Pancreas (tissue), 10 donors: ENCODE measurements around the gene URI1. TPM values are rescaled to one million over a fixed set of nuclear protein-coding genes. Genes with fewer than 3 reads are reported as not detected.
"Not testable (repeated sequence)": the region's sequence is repeated elsewhere in the genome, so short reads cannot be mapped to it uniquely, and the experiment has no call there.

Source experiments
- ATAC-seq, 4 donors: fragments of 200-7000 bp; cut with Tn5 transposase; one replicate each; pipeline versions ENCODE4 v1.8.0 to v1.9.1; 2020; ENCODE audit warnings: mild to moderate bottlenecking in 4 of 4, moderate library complexity in 4 of 4
- DNase-seq, 6 donors: peaks; one replicate each; pipeline ENCODE4 v3.0.0-alpha.2; 2020
- FAIRE-seq: peaks from 2 replicates; lab custom pipeline; 2012; peaks lifted over from hg19 to GRCh38; lab: Jason Lieb, UNC
- H3K27ac ChIP-seq, 4 donors: fragments of 200-600 bp; sonication (generic); 1 replicate in 3 of 4; 2 replicates in 1 of 4; pipeline versions ENCODE4 v1.5.0 to v1.8.0; 2020
- H3K27me3 ChIP-seq, 4 donors: fragments of 200-600 bp; one replicate each; pipeline ENCODE4 v1.8.0; 2021
- H3K36me3 ChIP-seq, 3 donors: fragments of 200-600 bp; sonication (generic) in 1 of 3; one replicate each; pipeline versions ENCODE4 v1.5.0 to v1.8.0; 2020 to 2021
- H3K4me1 ChIP-seq, 3 donors: fragments of 200-600 bp; one replicate each; pipeline ENCODE4 v1.8.0; 2021
- H3K4me3 ChIP-seq, 4 donors: fragments of 200-600 bp; sonication (generic) in 2 of 4; one replicate each; pipeline versions ENCODE4 v1.5.0 to v1.8.0; 2020 to 2021
- H3K9me3 ChIP-seq, 4 donors: fragments of 200-600 bp; one replicate each; pipeline ENCODE4 v1.8.0; 2021
- WGBS, 2 donors: extraction: QIAGEN DNeasy Blood & Tissue Kit; methylation state at CpG; one replicate each; pipeline ENCODE4 v1.1.7; 2013; 5-methylcytosine and 5-hydroxymethylcytosine counted together
- intact Hi-C, 3 donors: fragments of 100-400 bp; cut with DNase I; formaldehyde crosslinking; loops; one replicate each; pipeline versions ENCODE4 v1.11.1 to v1.14.2; 2022
- polyA plus RNA-seq, 2 donors: library from polyadenylated mRNA; stranded (reverse); fragments of 200-250 nt; gene quantifications; one replicate each; pipeline ENCODE4 v1.2.3, GENCODE V29; 2013
- total RNA-seq, 6 donors: library from RNA; stranded (reverse); fragmentation: NEBNext Ultra II Directional in 4 of 6; extraction: Animal tissue kit (Norgen Biotek cat#: 25700) in 4 of 6; gene quantifications; one replicate each; pipeline versions ENCODE4 v1.2.1 to v1.2.4, GENCODE V29; 2021 to 2023
- TF ChIP-seq, protein P1 (sequence below), 4 donors: fragments of 200-600 bp; sonication (generic) in 3 of 4; IDR thresholded peaks; one replicate each; pipeline versions ENCODE4 v1.5.0 to v1.8.0; 2021; ENCODE audit warnings: antibody characterized with exemption in 4 of 4
- donor health status: healthy with polysubstance abuse.
- donor health status: DM: no; HTN: no; CAD: no; lungs with moderate emphysema.
- donor health status: DM: no; HTN: no; CAD: no.
- donor health status: control.
- donor health status: control.
- donor health status: Bipolar disorder and iron deficiency.
- donor health status: DM: yes; HTN: yes; CAD: no.
- donor health status: DM: no; HTN: no; CAD: no.
- donor health status: DM: no; HTN: no; CAD: no.
- donor health status: DM: yes; HTN: yes; CAD: no.

URI1 gene
- total and polyA plus RNA-seq, 8 donors: 8.6 to 33.4 (median 25.0) TPM

DNA sequence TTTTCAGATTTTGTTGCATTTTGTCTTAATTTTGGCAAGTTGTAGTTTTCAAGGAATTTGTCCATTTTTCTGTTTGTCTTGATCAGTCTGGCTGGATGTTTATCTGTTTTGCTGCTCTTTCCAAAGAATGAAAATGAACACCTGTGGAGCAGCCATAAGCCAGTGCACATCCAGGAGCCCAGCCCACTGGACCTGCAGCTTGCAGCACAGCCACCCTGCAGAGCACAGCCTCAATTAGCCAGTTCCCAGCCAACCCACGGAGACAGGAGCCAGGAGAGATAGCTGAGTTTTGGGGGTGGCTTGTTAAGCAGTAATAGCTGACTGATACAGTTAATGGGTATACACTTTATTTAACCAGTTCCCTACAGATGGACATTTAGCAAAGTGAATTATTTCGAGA, 38.0 kb upstream of the URI1 start:
- WGBS, 2 donors: 47 to 68% methylated on average over 2 of the region's 2 CpGs
- H3K27me3 ChIP-seq: peaks cover 0 to 4% (median 0%) of the 10 kb centered on the region in 4 donors

DNA sequence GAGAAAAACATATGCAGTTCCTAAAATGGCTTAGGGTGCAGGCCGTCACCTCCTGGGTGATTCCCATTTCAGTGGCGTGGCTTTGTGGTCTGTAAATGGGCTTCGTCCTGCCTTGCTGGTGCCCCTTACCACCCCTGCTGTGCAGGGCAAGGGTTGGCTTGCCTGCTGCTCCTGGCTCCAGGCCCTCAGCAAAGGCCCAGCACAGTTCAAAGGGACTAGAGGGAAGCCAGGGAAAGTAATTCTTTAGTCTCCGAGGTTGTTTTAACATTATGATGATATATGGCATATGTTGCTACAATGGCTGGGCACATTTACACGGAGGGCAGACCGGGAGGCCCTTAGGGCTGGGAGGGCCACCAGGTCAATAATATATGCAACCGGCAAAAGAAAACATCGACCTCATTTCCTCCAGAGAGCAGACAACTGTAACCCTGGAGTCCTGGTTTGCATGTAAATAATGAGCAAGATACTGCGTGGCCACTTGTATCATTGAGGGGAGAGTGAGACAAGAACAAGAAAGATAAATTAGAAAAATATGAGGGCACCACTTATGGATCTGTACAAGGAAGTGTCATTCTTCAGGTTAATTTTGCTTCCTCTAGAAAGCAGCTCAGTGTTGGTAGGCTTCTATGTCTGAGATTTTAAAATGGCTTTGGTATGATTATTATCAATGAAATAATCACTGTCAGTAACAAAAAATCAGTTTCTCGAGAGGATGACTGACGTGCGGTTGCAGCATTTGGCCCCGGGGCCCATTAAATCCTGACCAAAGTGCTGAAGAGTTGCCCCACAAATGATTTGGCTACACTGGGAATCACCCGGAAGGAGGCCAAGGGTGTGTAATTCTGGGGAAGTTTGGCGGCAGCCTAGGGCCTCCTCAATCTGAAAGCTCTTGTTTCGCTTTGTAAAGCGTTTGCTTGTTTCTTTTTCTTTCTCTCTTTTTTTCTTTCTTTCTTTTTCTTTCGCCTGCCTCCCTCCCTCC, 32.8 kb upstream of the URI1 start:
- Histone ChIP-seq H3K4me3 (no peak overlapping the region), H3K9me3 (no peaks in the 10 kb centered on the region), H3K27ac (no peak overlapping the region), H3K36me3 (no peaks in the 10 kb centered on the region), H3K4me1 (no peaks in the 10 kb centered on the region), H3K27me3 (peaks cover 0 to 3% (median 0%) of the 10 kb centered on the region in 4 donors)
- DNase-seq (no peak), ATAC-seq (no peak), FAIRE-seq (no peak)
- TF ChIP-seq, protein P1, sequence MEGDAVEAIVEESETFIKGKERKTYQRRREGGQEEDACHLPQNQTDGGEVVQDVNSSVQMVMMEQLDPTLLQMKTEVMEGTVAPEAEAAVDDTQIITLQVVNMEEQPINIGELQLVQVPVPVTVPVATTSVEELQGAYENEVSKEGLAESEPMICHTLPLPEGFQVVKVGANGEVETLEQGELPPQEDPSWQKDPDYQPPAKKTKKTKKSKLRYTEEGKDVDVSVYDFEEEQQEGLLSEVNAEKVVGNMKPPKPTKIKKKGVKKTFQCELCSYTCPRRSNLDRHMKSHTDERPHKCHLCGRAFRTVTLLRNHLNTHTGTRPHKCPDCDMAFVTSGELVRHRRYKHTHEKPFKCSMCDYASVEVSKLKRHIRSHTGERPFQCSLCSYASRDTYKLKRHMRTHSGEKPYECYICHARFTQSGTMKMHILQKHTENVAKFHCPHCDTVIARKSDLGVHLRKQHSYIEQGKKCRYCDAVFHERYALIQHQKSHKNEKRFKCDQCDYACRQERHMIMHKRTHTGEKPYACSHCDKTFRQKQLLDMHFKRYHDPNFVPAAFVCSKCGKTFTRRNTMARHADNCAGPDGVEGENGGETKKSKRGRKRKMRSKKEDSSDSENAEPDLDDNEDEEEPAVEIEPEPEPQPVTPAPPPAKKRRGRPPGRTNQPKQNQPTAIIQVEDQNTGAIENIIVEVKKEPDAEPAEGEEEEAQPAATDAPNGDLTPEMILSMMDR (IDR thresholded peaks at IDR 0.05): no peak
- intact Hi-C loops: no loop called here
- WGBS, 2 donors: 63 to 66% methylated on average over 18 of the region's 18 CpGs

More for the DNA sequence above, 38.0 kb upstream of the URI1 start:
- Histone ChIP-seq H3K4me3 (no peak overlapping the region), H3K4me1 (no peaks in the 10 kb centered on the region), H3K27ac (no peak overlapping the region), H3K9me3 (no peaks in the 10 kb centered on the region), H3K36me3 (no peaks in the 10 kb centered on the region)
- TF ChIP-seq, protein P1 (IDR thresholded peaks at IDR 0.05): no peak
- DNase-seq: no peak
- ATAC-seq: no peak
- intact Hi-C loops: no loop called here
- no peak for FAIRE-seq

DNA sequence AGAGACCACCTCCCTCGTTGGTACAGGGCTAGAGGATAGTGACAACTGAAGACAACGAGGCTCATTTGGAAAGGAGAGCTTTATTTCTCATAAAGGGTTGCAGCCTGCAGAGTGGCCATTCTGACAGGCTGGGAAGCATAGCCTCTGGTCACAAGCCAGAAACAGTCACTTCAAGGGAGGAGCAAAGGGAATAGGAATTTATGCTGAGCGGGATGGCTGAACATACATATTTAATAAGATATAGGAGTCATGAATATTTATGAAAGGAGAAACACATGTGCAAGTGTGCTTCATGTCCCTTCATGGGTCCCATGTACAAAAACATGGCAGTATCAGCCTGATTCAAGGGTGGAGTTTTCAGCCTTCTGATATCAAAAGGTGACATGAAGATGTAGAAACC, 27.1 kb upstream of the URI1 start:
- no peaks in the 10 kb centered on the region for H3K36me3 ChIP-seq
- intact Hi-C loops: no loop called here
- ATAC-seq (no peak), FAIRE-seq (no peak), DNase-seq (no peak)
- no peaks in the 10 kb centered on the region for H3K9me3 ChIP-seq
- H3K4me3 ChIP-seq: no peak overlapping the region
- TF ChIP-seq, protein P1 (IDR thresholded peaks at IDR 0.05): no peak
- no peaks in the 10 kb centered on the region for H3K4me1 ChIP-seq
- H3K27ac ChIP-seq: no peak overlapping the region
- 34 to 48% methylated on average over 3 of the region's 3 CpGs for WGBS, 2 donors
- H3K27me3 ChIP-seq: peaks cover 0 to 3% (median 0%) of the 10 kb centered on the region in 4 donors

DNA sequence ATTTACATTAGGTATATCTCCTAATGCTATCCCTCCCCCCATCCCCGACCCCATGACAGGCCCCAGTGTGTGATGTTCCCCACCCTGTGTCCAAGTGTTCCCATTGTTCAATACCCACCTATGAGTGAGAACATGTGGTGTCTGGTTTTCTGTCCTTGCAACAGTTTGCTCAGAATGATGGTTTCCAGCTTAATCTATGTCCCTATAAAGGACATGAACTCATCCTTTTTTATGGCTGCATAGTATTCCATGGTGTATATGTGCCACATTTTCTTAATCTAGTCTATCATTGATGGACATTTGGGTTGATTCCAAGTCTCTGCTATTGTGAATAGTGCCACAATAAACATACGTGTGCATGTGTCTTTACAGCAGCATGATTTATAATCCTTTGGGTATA, 26.2 kb upstream of the URI1 start:
- intact Hi-C loops, H3K4me3 ChIP-seq, H3K36me3 ChIP-seq, H3K27ac ChIP-seq, H3K4me1 ChIP-seq, DNase-seq, FAIRE-seq, H3K27me3 ChIP-seq, H3K9me3 ChIP-seq, ATAC-seq: not testable (repeated sequence)
- 56 to 58% methylated on average over 2 of the region's 2 CpGs for WGBS, 2 donors

DNA sequence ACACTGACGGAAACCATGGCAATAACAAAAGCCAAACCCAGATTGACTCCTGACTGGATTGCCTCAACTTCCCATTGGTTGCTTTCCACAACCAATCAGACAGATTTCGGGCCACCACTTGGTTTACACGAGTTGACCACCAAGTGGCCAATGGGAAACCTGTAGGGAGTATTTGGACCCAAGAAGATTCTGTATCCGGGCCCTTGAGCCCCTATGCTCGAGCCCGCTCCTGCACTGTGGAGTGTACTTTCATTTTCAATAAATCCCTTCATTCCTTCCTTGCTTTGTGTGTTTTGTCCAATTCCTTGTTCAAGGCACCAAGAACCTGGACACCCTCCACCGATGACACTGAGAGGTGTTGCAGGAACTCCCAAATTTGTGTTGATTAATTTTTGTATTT, 24.1 kb upstream of the URI1 start:
- Histone ChIP-seq H3K9me3 (no peaks in the 10 kb centered on the region), H3K4me1 (no peaks in the 10 kb centered on the region), H3K36me3 (no peaks in the 10 kb centered on the region), H3K27ac (no peak overlapping the region), H3K27me3 (no peaks in the 10 kb centered on the region), H3K4me3 (no peak overlapping the region)
- TF ChIP-seq, protein P1 (IDR thresholded peaks at IDR 0.05): no peak
- DNase-seq (no peak), ATAC-seq (no peak), FAIRE-seq (no peak)
- intact Hi-C loops: no loop called here
- 68 to 83% methylated on average over 7 of the region's 7 CpGs for WGBS, 2 donors
